Measurements from ENCODE around the gene RNF220. TPM values are rescaled to one million over a fixed set of nuclear protein-coding genes. Genes with fewer than 3 reads are reported as not detected.

RNF220 gene
- total and polyA plus RNA-seq, 11 donors: 54.2 to 108 (median 62.4) TPM

GRCh38 chr1:44460107-44460882, 55.2 kb downstream of the RNF220 start:
- DNase-seq (no peak), ATAC-seq (no peak)
- 73 to 87% (median 84%) methylated on average over 11 to 12 of the region's 12 CpGs for WGBS, 4 donors
- Histone ChIP-seq H3K36me3 (no peaks in the 10 kb centered on the region), H3K27ac (no peak overlapping the region), H3K4me3 (no peak overlapping the region), H3K9me3 (peaks cover 0 to 6% (median 0%) of the 10 kb centered on the region in 12 donors), H3K4me1 (peaks cover 0 to 14% (median 0%) of the 10 kb centered on the region in 12 donors), H3K27me3 (no peaks in the 10 kb centered on the region)
- intact Hi-C loops (cut with DNase I): no loop called here
- TF ChIP-seq POLR2A (IDR thresholded peaks at IDR 0.05): no peak
- no peak for TF ChIP-seq CTCF (IDR thresholded peaks at IDR 0.05)

GRCh38 chr1:44464361-44464760, 59.3 kb downstream of the RNF220 start:
- 84 to 96% (median 86%) methylated on average over 3 of the region's 3 CpGs for WGBS, 4 donors
- peaks cover 0 to 14% (median 0%) of the 10 kb centered on the region in 12 donors for H3K4me1 ChIP-seq
- intact Hi-C loops (cut with DNase I): no loop called here
- no peaks in the 10 kb centered on the region for H3K36me3 ChIP-seq
- no peak for TF ChIP-seq CTCF (IDR thresholded peaks at IDR 0.05)
- no peak for TF ChIP-seq POLR2A (IDR thresholded peaks at IDR 0.05)
- no peak overlapping the region for H3K27ac ChIP-seq
- H3K4me3 ChIP-seq: no peak overlapping the region
- H3K9me3 ChIP-seq: peaks cover 0 to 12% (median 0%) of the 10 kb centered on the region in 12 donors
- no peak for ATAC-seq
- no peak for DNase-seq
- peaks cover 0 to 4% (median 0%) of the 10 kb centered on the region in 9 donors for H3K27me3 ChIP-seq

- Histone ChIP-seq H3K36me3 (no peaks in the 10 kb centered on the region), H3K9me3 (peaks cover 0 to 12% (median 0%) of the 10 kb centered on the region in 12 donors), H3K27me3 (peaks cover 0 to 5% (median 0%) of the 10 kb centered on the region in 9 donors), H3K4me3 (no peak overlapping the region), H3K27ac (no peak overlapping the region), H3K4me1 (peaks cover 0 to 4% (median 0%) of the 10 kb centered on the region in 12 donors)
- TF ChIP-seq POLR2A (IDR thresholded peaks at IDR 0.05): no peak
- TF ChIP-seq CTCF (IDR thresholded peaks at IDR 0.05): no peak
- 84 to 90% (median 90%) methylated on average over 4 of the region's 4 CpGs for WGBS, 4 donors
- intact Hi-C loops (cut with DNase I): no loop called here
- ATAC-seq (no peak), DNase-seq (no peak)
These were observed 62.5 kb downstream of the RNF220 start for GRCh38 chr1:44467566-44467965.

- no peak for TF ChIP-seq POLR2A (IDR thresholded peaks at IDR 0.05)
- no peak for TF ChIP-seq CTCF (IDR thresholded peaks at IDR 0.05)
- H3K27me3 ChIP-seq: peaks cover 0 to 5% (median 0%) of the 10 kb centered on the region in 9 donors
- DNase-seq (no peak), ATAC-seq (no peak)
- 43 to 92% (median 89%) methylated on average over 2 of the region's 2 CpGs for WGBS, 4 donors
- peaks cover 0 to 7% (median 0%) of the 10 kb centered on the region in 12 donors for H3K4me1 ChIP-seq
- H3K36me3 ChIP-seq: no peaks in the 10 kb centered on the region
- intact Hi-C loops (cut with DNase I): no loop called here
- peaks cover 0 to 5% (median 0%) of the 10 kb centered on the region in 12 donors for H3K9me3 ChIP-seq
- no peak overlapping the region for H3K27ac ChIP-seq
- H3K4me3 ChIP-seq: no peak overlapping the region
These were observed 66.9 kb downstream of the RNF220 start for GRCh38 chr1:44471911-44472453.

Data from heart left ventricle (tissue), 16 donors.